ENCODE measurements around the gene COL6A1. TPM values are rescaled to one million over a fixed set of nuclear protein-coding genes. Genes with fewer than 3 reads are reported as not detected.

COL6A1 gene, protein sequence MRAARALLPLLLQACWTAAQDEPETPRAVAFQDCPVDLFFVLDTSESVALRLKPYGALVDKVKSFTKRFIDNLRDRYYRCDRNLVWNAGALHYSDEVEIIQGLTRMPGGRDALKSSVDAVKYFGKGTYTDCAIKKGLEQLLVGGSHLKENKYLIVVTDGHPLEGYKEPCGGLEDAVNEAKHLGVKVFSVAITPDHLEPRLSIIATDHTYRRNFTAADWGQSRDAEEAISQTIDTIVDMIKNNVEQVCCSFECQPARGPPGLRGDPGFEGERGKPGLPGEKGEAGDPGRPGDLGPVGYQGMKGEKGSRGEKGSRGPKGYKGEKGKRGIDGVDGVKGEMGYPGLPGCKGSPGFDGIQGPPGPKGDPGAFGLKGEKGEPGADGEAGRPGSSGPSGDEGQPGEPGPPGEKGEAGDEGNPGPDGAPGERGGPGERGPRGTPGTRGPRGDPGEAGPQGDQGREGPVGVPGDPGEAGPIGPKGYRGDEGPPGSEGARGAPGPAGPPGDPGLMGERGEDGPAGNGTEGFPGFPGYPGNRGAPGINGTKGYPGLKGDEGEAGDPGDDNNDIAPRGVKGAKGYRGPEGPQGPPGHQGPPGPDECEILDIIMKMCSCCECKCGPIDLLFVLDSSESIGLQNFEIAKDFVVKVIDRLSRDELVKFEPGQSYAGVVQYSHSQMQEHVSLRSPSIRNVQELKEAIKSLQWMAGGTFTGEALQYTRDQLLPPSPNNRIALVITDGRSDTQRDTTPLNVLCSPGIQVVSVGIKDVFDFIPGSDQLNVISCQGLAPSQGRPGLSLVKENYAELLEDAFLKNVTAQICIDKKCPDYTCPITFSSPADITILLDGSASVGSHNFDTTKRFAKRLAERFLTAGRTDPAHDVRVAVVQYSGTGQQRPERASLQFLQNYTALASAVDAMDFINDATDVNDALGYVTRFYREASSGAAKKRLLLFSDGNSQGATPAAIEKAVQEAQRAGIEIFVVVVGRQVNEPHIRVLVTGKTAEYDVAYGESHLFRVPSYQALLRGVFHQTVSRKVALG
- total RNA-seq (2021) (19.7 and 39.0 TPM in 2 replicates), Bru-seq, nascent RNA (percentile 32 among the genes with signal in this experiment), BruChase-seq, experiment 1, labeled RNA remaining after a 2-hour chase (percentile 45 among the genes with signal in this experiment), BruChase-seq, experiment 2, labeled RNA remaining after a 6-hour chase (percentile 56 among the genes with signal in this experiment)
- long read RNA-seq, partial matches to known transcripts = 83 of 86 reads
- long read RNA-seq, other reads (novel, unspliced or antisense) = 3 of 86 reads

DNA sequence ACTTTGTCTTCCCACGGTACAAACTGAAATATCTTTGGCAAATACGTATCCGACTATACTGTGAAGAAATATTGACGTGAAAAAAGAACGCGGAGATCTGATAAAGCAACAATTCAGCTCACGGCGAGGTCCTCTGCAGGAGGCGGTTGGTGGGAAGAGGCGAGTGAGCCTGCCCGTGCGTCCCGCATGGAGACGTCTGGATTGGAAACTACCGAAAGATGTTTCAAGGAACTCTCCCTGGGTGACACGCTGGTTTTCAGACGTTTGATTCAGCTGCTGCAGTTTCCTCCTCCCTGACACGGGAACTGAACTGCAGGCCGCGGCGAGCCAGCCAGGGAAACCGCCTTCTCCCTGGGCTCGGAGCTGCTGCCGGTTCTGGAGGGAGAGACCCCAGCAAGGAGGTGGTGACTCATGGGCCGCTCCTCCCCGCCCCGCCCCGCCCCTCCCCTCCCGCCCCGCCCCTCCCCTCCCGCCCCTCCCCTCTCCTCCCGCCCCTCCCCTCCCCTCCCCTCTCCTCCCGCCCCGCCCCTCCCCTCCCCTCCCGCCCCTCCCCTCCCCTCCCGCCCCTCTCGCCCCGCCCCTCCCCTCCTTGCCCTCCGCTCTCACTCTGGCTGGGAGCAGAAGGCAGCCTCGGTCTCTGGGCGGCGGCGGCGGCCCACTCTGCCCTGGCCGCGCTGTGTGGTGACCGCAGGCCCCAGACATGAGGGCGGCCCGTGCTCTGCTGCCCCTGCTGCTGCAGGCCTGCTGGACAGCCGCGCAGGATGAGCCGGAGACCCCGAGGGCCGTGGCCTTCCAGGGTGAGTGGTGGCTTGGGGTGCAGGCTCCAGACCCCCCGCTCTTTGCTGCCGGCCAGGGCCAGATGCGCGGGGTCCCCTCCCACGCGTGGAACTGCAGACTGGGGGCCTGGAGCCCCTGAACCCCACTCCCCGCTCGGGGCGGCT lies at the start of gene COL6A1:
Gene COL6A1, plus strand, starts transcription at position 620 of the 941 bp plus-strand sequence. Its CDS starts 81 bp downstream, at position 701.
- POLR2A ChIA-PET (ENCODE audit: low non-redundant PET) = no interaction called here
- H3K4me1 ChIP-seq (ENCODE audit: insufficient read depth, low read length, poor library complexity, severe bottlenecking) = peaks cover 30% of the 10 kb centered on the region

DNA sequence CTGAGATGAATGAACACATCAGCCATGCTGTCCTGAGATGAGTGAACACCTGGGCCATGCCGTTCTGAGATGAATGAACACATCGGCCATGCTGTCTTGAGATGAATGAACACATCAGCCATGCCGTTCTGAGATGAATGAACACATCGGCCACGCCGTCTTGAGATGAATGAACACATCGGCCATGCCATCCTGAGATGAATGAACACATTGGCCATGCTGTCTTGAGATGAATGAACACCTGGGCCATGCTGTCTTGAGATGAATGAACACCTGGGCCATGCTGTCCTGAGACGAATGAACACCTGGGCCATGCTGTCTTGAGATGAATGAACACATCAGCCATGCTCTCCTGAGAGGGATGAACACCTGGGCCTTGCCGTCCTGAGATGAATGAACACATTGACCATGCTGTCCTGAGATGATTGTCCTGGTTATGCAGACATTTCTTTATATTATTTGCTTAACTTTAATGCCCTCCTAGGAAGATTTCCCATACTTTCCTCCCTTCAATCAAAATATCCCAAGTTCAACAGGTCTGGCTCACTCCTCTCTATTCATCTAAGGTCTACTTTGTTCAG lies 48.6 kb upstream of the COL6A1 start:
- TF ChIP-seq, protein P1, sequence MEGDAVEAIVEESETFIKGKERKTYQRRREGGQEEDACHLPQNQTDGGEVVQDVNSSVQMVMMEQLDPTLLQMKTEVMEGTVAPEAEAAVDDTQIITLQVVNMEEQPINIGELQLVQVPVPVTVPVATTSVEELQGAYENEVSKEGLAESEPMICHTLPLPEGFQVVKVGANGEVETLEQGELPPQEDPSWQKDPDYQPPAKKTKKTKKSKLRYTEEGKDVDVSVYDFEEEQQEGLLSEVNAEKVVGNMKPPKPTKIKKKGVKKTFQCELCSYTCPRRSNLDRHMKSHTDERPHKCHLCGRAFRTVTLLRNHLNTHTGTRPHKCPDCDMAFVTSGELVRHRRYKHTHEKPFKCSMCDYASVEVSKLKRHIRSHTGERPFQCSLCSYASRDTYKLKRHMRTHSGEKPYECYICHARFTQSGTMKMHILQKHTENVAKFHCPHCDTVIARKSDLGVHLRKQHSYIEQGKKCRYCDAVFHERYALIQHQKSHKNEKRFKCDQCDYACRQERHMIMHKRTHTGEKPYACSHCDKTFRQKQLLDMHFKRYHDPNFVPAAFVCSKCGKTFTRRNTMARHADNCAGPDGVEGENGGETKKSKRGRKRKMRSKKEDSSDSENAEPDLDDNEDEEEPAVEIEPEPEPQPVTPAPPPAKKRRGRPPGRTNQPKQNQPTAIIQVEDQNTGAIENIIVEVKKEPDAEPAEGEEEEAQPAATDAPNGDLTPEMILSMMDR (conservative IDR thresholded peaks at IDR 0.05; ENCODE audit: low read depth, low read length) = no peak
- no peak for TF ChIP-seq EZH2 (IDR thresholded peaks at IDR 0.05; ENCODE audit: borderline replicate concordance, low read depth, low read length, poor library complexity, severe bottlenecking)
- H3K36me3 ChIP-seq (ENCODE audit: insufficient read depth, low read length, poor library complexity, severe bottlenecking) = no peaks in the 10 kb centered on the region
- DNase-seq (ENCODE audit: low spot score) = no peak
- BruUV-seq (replicated peaks) = no TSS peak
- ChIA-PET CTCF (no interaction called here), POLR2A (ENCODE audit: low non-redundant PET) (no interaction called here)
- H3K9me3 ChIP-seq (ENCODE audit: low read depth, low read length, poor library complexity, severe bottlenecking) = peaks cover 4% of the 10 kb centered on the region
- no peaks in the 10 kb centered on the region for H3K27me3 ChIP-seq (replicated peaks; ENCODE audit: insufficient read depth, low read depth, low read length, poor library complexity)
- H3K4me3 ChIP-seq (ENCODE audit: low read depth, low read length, poor library complexity, severe bottlenecking) = no peak overlapping the region
- H3K4me1 ChIP-seq (ENCODE audit: insufficient read depth, low read length, poor library complexity, severe bottlenecking) = no peaks in the 10 kb centered on the region
- no peak overlapping the region for H3K27ac ChIP-seq (ENCODE audit: low read depth, low read length, poor library complexity, severe bottlenecking)
- intact Hi-C loops (cut with micrococcal nuclease; ENCODE audit: unreplicated experiment) = no loop called here

More for the DNA sequence above, at the start of gene COL6A1:
- no peak for TF ChIP-seq EZH2 (IDR thresholded peaks at IDR 0.05; ENCODE audit: borderline replicate concordance, low read depth, low read length, poor library complexity, severe bottlenecking)
- TF ChIP-seq, protein P1 (conservative IDR thresholded peaks at IDR 0.05; ENCODE audit: low read depth, low read length) = no peak
- Histone ChIP-seq H3K27ac (ENCODE audit: low read depth, low read length, poor library complexity, severe bottlenecking) (peak within 1 kb of the TSS; percentile 54), H3K36me3 (ENCODE audit: insufficient read depth, low read length, poor library complexity, severe bottlenecking) (no peaks in the 10 kb centered on the region), H3K27me3 (replicated peaks; ENCODE audit: insufficient read depth, low read depth, low read length, poor library complexity) (no peaks in the 10 kb centered on the region), H3K4me3 (ENCODE audit: low read depth, low read length, poor library complexity, severe bottlenecking) (peak within 1 kb of the TSS; percentile 72), H3K9me3 (ENCODE audit: low read depth, low read length, poor library complexity, severe bottlenecking) (no peaks in the 10 kb centered on the region)
- DNase-seq (ENCODE audit: low spot score) = peak; percentile 90
- no TSS peak for BruUV-seq (replicated peaks)
- intact Hi-C loops (cut with micrococcal nuclease; ENCODE audit: unreplicated experiment) = no loop called here
- CTCF ChIA-PET = no interaction called here
